Kidney epithelial cell (primary cell): Measurements from ENCODE around the gene FARP1. TPM values are rescaled to one million over a fixed set of nuclear protein-coding genes. Genes with fewer than 3 reads are reported as not detected.

Source experiments
- DNase-seq: peaks from one replicate; pipeline ENCODE4 v3.0.0-alpha.2; 2010; ENCODE audit warnings: low read depth
- H3K27me3 ChIP-seq: 2 replicates; pipeline ENCODE4 v1.6.0; 2011; ENCODE audit warnings: low read length; ENCODE audit not compliant: control insufficient read depth, insufficient read depth
- H3K36me3 ChIP-seq: 2 replicates; pipeline ENCODE4 v1.5.1; 2011; ENCODE audit warnings: low read length; ENCODE audit not compliant: control insufficient read depth, insufficient read depth
- H3K4me3 ChIP-seq: 2 replicates; pipeline ENCODE4 v1.5.1; 2011; ENCODE audit warnings: low read depth, mild to moderate bottlenecking, control low read depth, low read length
- CTCF ChIP-seq: IDR thresholded peaks from 2 replicates; pipeline ENCODE4 v1.5.1; 2011; ENCODE audit warnings: mild to moderate bottlenecking, moderate library complexity, low read length, control low read depth, inconsistent platforms; ENCODE audit not compliant: insufficient read depth, poor library complexity, severe bottlenecking
- total RNA-seq: library from RNA; depleted of rRNA; stranded (reverse); fragments of >200 nt; gene quantifications from 2 replicates; pipeline ENCODE4 v1.2.3, GENCODE V29; 2015

Gene FARP1
- total RNA-seq, 1 donor from 2014 or later = 135 TPM

- Histone ChIP-seq H3K27me3 (no peaks in the 10 kb centered on the region), H3K36me3 (peaks cover 2% of the 10 kb centered on the region), H3K4me3 (no peak overlapping the region)
- no peak for TF ChIP-seq CTCF
- DNase-seq = no peak
These were observed 297.0 kb downstream of the FARP1 start for GRCh38 chr13:98439896-98440295.

GRCh38 chr13:98440390-98441055 is 297.6 kb downstream of the FARP1 start:
- H3K27me3 ChIP-seq = no peaks in the 10 kb centered on the region
- DNase-seq = no peak
- no peak overlapping the region for H3K4me3 ChIP-seq
- H3K36me3 ChIP-seq = peaks cover 2% of the 10 kb centered on the region
- TF ChIP-seq CTCF = no peak

GRCh38 chr13:98441056-98441676 is 298.3 kb downstream of the FARP1 start:
- DNase-seq = no peak
- Histone ChIP-seq H3K36me3 (peaks cover 2% of the 10 kb centered on the region), H3K4me3 (no peak overlapping the region), H3K27me3 (no peaks in the 10 kb centered on the region)
- TF ChIP-seq CTCF = no peak

GRCh38 chr13:98442391-98443230 is 299.7 kb downstream of the FARP1 start:
- peaks cover 4% of the 10 kb centered on the region for H3K36me3 ChIP-seq
- no peak overlapping the region for H3K4me3 ChIP-seq
- H3K27me3 ChIP-seq = no peaks in the 10 kb centered on the region
- DNase-seq = no peak
- no peak for TF ChIP-seq CTCF

- no peak for TF ChIP-seq CTCF
- H3K27me3 ChIP-seq = no peaks in the 10 kb centered on the region
- peaks cover 6% of the 10 kb centered on the region for H3K36me3 ChIP-seq
- no peak overlapping the region for H3K4me3 ChIP-seq
- DNase-seq = peak; percentile 35
These were observed 300.4 kb downstream of the FARP1 start for GRCh38 chr13:98443329-98443728.
